Trophoblast cell (in vitro differentiated cells and primary cell): ENCODE results near the gene DENND1A.

Source experiments
- DNase-seq, 2 donors: peaks; one replicate each; pipeline ENCODE4 v3.0.0-alpha.2; 2016
- H2AFZ ChIP-seq: 2 replicates; pipeline ENCODE4 v1.6.1; 2013; ENCODE audit warnings: low read length, moderate library complexity, mild to moderate bottlenecking; ENCODE audit not compliant: insufficient read depth, poor library complexity
- H2AK5ac ChIP-seq: 2 replicates; pipeline ENCODE4 v1.6.1; 2013; ENCODE audit warnings: mild to moderate bottlenecking, low read length
- H2BK120ac ChIP-seq: 2 replicates; pipeline ENCODE4 v1.6.1; 2013; ENCODE audit warnings: low read length, mild to moderate bottlenecking, moderate library complexity; ENCODE audit not compliant: insufficient read depth, poor library complexity
- H2BK12ac ChIP-seq: 2 replicates; pipeline ENCODE4 v1.6.1; 2013; ENCODE audit warnings: mild to moderate bottlenecking, low read length, moderate library complexity
- H2BK5ac ChIP-seq: 2 replicates; pipeline ENCODE4 v1.6.1; 2013; ENCODE audit warnings: low read length, low read depth, moderate library complexity, mild to moderate bottlenecking; ENCODE audit not compliant: poor library complexity
- H3K14ac ChIP-seq: 2 replicates; pipeline ENCODE4 v1.6.1; 2013; ENCODE audit warnings: mild to moderate bottlenecking, low read length
- H3K18ac ChIP-seq: 2 replicates; pipeline ENCODE4 v1.6.1; 2013; ENCODE audit warnings: mild to moderate bottlenecking, low read length
- H3K23ac ChIP-seq: 2 replicates; pipeline ENCODE4 v1.6.1; 2013; ENCODE audit warnings: low read length
- H3K27ac ChIP-seq: 2 replicates; pipeline ENCODE4 v1.5.1; 2013; ENCODE audit warnings: low read depth, mild to moderate bottlenecking, inconsistent platforms, low read length, moderate library complexity
- H3K27me3 ChIP-seq: 2 replicates; pipeline ENCODE4 v1.6.1; 2013; ENCODE audit warnings: inconsistent platforms, mild to moderate bottlenecking, low read length, moderate library complexity; ENCODE audit not compliant: insufficient read depth
- H3K36me3 ChIP-seq, 2 experiments: 1 replicate in 1 of 2; 2 replicates in 1 of 2; pipeline ENCODE4 v1.6.1; 2013; ENCODE audit warnings: low read length in 2 of 2, mild to moderate bottlenecking in 2 of 2, moderate library complexity in 1 of 2; ENCODE audit not compliant: insufficient read depth in 2 of 2, control insufficient read depth in 1 of 2
- H3K4ac ChIP-seq: 2 replicates; pipeline ENCODE4 v1.6.1; 2013; ENCODE audit warnings: low read depth, mild to moderate bottlenecking, low read length, moderate library complexity
- H3K4me1 ChIP-seq, 2 experiments: 1 replicate in 1 of 2; 2 replicates in 1 of 2; pipeline ENCODE4 v1.6.1; 2013; ENCODE audit warnings: low read length in 2 of 2, mild to moderate bottlenecking in 2 of 2, moderate library complexity in 1 of 2; ENCODE audit not compliant: insufficient read depth in 2 of 2, control insufficient read depth in 1 of 2
- H3K4me2 ChIP-seq: 2 replicates; pipeline ENCODE4 v1.6.1; 2013; ENCODE audit warnings: inconsistent platforms, mild to moderate bottlenecking, low read length, moderate library complexity
- H3K4me3 ChIP-seq: 2 replicates; pipeline ENCODE4 v1.5.1; 2013; ENCODE audit warnings: mild to moderate bottlenecking, low read depth, low read length, inconsistent platforms
- H3K79me1 ChIP-seq: one replicate; pipeline ENCODE4 v1.6.1; 2013; ENCODE audit warnings: low read length
- H3K79me2 ChIP-seq: 2 replicates; pipeline ENCODE4 v1.6.1; 2013; ENCODE audit warnings: low read length, mild to moderate bottlenecking; ENCODE audit not compliant: control insufficient read depth, insufficient read depth, poor library complexity
- H3K9ac ChIP-seq: 2 replicates; pipeline ENCODE4 v1.6.1; 2013; ENCODE audit warnings: mild to moderate bottlenecking, low read length
- H3K9me3 ChIP-seq: 2 replicates; pipeline ENCODE4 v1.6.1; 2013; ENCODE audit warnings: low read depth, mild to moderate bottlenecking, control low read depth, inconsistent platforms, low read length; ENCODE audit not compliant: insufficient read depth
- H4K12ac ChIP-seq: 2 replicates; pipeline ENCODE4 v1.6.1; 2013; ENCODE audit warnings: low read depth, mild to moderate bottlenecking, low read length, moderate library complexity
- H4K8ac ChIP-seq: 2 replicates; pipeline ENCODE4 v1.6.1; 2013; ENCODE audit warnings: low read depth, mild to moderate bottlenecking, low read length, moderate library complexity
- H4K91ac ChIP-seq: one replicate; pipeline ENCODE4 v1.6.1; 2013; ENCODE audit warnings: low read depth, mild to moderate bottlenecking, low read length, moderate library complexity
- WGBS: extraction: QIAGEN DNeasy Blood & Tissue Kit; methylation state at CpG from one replicate; pipeline ENCODE4 v1.1.7; 2013; ENCODE audit warnings: missing lambda C conversion rate; ENCODE audit not compliant: insufficient read length, insufficient coverage; ENCODE audit errors: extremely low coverage; 5-methylcytosine and 5-hydroxymethylcytosine counted together

The DENND1A gene

DNA sequence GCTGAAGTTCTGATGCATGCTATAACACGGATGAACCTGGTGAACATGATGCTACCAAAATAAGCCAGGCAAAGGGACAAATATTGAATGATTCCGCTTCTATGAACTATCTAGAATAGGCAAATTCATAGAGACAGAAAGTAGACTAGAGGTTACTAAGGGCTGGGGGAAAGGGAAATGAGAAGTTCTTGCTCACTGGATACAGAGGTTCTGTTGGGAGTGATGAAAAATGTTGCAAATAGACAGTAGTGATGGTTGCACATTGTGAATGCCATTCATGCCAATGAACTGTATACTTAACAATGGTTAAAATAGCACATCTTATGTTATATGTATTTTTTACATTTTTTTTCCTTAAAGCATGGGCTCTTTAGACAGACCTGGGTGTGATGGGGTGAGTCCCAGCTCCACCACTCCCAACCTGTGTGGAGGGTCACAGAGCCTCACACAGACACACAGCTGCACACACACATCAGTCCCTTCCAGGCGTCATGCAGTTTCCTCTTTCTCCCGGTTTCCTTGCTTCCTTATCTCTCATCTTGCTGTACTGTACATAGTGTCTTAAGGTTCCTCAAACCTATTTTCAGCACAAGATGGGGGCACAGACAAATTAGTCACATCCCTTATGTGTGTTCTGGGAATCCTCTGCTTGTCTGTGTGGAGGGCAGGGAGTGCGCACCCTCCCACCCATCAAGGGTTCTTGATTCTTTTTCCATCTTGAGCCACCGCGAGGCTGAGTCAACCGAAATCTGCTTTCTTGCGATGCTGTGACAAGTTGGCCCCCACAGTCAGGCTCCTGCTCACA, 381.0 kb downstream of the DENND1A start:
- H3K79me1 ChIP-seq = no peaks in the 10 kb centered on the region
- peaks cover 2 to 5% of the 10 kb centered on the region in 2 experiments for H3K4me1 ChIP-seq
- WGBS = no CpG with 5 or more reads among the region's 9 CpGs
- H3K36me3 ChIP-seq = no peaks in the 10 kb centered on the region
- H3K9me3 ChIP-seq = no peaks in the 10 kb centered on the region
- H3K4me3 ChIP-seq = no peak overlapping the region
- H3K27me3 ChIP-seq = no peaks in the 10 kb centered on the region
- no peak overlapping the region for H3K18ac ChIP-seq
- DNase-seq = peak; percentile 20 to 37
- H3K9ac ChIP-seq = no peak overlapping the region
- H2BK12ac ChIP-seq = no peak overlapping the region
- no peak overlapping the region for H3K27ac ChIP-seq
- H4K8ac ChIP-seq = no peak overlapping the region
- H3K14ac ChIP-seq = no peak overlapping the region
- H3K79me2 ChIP-seq = no peaks in the 10 kb centered on the region
- no peak overlapping the region for H2BK5ac ChIP-seq
- no peak overlapping the region for H4K91ac ChIP-seq
- H2BK120ac ChIP-seq = no peak overlapping the region
- no peak overlapping the region for H4K12ac ChIP-seq
- no peak overlapping the region for H3K23ac ChIP-seq
- no peak overlapping the region for H3K4ac ChIP-seq
- H2AFZ ChIP-seq = no peak overlapping the region
- H3K4me2 ChIP-seq = no peak overlapping the region
- no peak overlapping the region for H2AK5ac ChIP-seq

DNA sequence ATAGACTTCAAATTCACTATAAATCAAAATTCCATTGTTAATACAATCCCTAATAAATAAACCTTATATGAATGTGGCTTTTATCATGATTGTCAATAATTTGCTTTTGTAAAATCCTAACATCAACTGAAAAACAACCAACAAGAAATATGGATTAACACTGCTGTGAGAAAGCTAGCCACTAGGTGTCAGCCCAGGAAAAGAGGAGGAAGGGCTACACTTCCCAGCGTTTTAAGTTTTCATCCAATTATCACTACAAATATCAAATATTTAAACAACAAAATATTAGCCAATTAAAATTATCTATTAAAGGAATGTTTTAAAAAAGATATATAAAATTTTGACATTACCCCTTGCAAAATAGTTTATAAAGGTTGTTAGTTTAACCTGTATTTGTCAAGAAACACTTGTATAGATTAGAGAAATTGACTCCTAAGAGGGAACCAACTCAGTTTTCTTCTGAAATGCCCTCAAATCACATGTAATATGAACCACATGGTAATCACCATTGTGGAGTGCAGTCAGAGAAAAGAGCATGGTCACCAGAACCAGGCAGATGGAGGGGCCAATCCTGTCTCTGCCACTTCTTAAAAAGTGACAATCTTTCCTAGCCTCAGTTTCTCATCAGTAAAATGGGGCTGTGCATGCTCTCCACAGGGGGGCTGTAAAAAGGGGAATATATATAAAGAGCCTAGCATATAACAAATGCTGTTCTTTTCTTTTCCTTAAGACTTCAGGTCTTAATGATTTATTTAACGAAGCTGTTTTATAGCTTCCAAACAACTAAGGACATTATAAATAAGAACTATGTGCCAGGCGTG, 385.7 kb downstream of the DENND1A start:
- no peak overlapping the region for H4K91ac ChIP-seq
- no peaks in the 10 kb centered on the region for H3K79me1 ChIP-seq
- H3K9me3 ChIP-seq = no peaks in the 10 kb centered on the region
- peaks cover 1 to 3% of the 10 kb centered on the region in 2 experiments for H3K4me1 ChIP-seq
- H2BK12ac ChIP-seq = no peak overlapping the region
- H4K12ac ChIP-seq = no peak overlapping the region
- H2BK5ac ChIP-seq = no peak overlapping the region
- no peaks in the 10 kb centered on the region for H3K27me3 ChIP-seq
- H3K4me3 ChIP-seq = no peak overlapping the region
- H3K36me3 ChIP-seq = no peaks in the 10 kb centered on the region
- no peak overlapping the region for H3K27ac ChIP-seq
- peak in 1 of 2 donors; percentile 61 for DNase-seq
- no peak overlapping the region for H3K9ac ChIP-seq
- no peak overlapping the region for H3K14ac ChIP-seq
- H4K8ac ChIP-seq = no peak overlapping the region
- no CpG with 5 or more reads among the region's 3 CpGs for WGBS
- no peak overlapping the region for H2BK120ac ChIP-seq
- no peak overlapping the region for H3K4ac ChIP-seq
- H2AK5ac ChIP-seq = no peak overlapping the region
- H2AFZ ChIP-seq = no peak overlapping the region
- no peak overlapping the region for H3K23ac ChIP-seq
- no peaks in the 10 kb centered on the region for H3K79me2 ChIP-seq
- H3K4me2 ChIP-seq = no peak overlapping the region
- H3K18ac ChIP-seq = no peak overlapping the region

DNA sequence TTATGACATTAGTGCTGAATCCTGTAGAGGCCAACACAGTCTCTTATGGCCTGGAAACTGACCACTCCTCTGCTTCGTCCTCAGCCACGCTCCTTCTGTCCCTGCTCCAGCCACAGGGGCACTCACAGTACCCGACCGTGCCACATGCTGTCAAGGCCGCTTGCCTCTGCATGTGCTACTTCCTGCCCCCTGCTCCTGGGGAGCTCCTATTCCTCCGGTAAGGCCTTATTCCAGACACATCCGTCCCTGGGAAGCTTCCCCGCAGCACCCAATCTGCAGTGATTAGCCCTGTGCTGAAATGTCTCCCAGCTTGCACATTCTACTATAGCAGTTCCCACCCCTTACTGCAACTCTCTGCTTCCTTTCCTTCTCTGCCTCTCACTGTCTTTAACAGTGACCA, 386.4 kb downstream of the DENND1A start:
- H3K4me2 ChIP-seq = no peak overlapping the region
- no peak for DNase-seq
- no peak overlapping the region for H4K8ac ChIP-seq
- H2AK5ac ChIP-seq = no peak overlapping the region
- H3K9me3 ChIP-seq = no peaks in the 10 kb centered on the region
- H3K14ac ChIP-seq = no peak overlapping the region
- H3K9ac ChIP-seq = no peak overlapping the region
- no peak overlapping the region for H2BK12ac ChIP-seq
- no peaks in the 10 kb centered on the region for H3K36me3 ChIP-seq
- no peak overlapping the region for H3K27ac ChIP-seq
- H3K4me3 ChIP-seq = no peak overlapping the region
- H3K79me1 ChIP-seq = no peaks in the 10 kb centered on the region
- no peak overlapping the region for H3K18ac ChIP-seq
- H2BK5ac ChIP-seq = no peak overlapping the region
- WGBS = no CpG with 5 or more reads among the region's 8 CpGs
- H3K79me2 ChIP-seq = no peaks in the 10 kb centered on the region
- no peaks in the 10 kb centered on the region for H3K4me1 ChIP-seq
- H3K27me3 ChIP-seq = no peaks in the 10 kb centered on the region
- H2BK120ac ChIP-seq = no peak overlapping the region
- H3K4ac ChIP-seq = no peak overlapping the region
- no peak overlapping the region for H4K12ac ChIP-seq
- H3K23ac ChIP-seq = no peak overlapping the region
- H2AFZ ChIP-seq = no peak overlapping the region
- H4K91ac ChIP-seq = no peak overlapping the region

DNA sequence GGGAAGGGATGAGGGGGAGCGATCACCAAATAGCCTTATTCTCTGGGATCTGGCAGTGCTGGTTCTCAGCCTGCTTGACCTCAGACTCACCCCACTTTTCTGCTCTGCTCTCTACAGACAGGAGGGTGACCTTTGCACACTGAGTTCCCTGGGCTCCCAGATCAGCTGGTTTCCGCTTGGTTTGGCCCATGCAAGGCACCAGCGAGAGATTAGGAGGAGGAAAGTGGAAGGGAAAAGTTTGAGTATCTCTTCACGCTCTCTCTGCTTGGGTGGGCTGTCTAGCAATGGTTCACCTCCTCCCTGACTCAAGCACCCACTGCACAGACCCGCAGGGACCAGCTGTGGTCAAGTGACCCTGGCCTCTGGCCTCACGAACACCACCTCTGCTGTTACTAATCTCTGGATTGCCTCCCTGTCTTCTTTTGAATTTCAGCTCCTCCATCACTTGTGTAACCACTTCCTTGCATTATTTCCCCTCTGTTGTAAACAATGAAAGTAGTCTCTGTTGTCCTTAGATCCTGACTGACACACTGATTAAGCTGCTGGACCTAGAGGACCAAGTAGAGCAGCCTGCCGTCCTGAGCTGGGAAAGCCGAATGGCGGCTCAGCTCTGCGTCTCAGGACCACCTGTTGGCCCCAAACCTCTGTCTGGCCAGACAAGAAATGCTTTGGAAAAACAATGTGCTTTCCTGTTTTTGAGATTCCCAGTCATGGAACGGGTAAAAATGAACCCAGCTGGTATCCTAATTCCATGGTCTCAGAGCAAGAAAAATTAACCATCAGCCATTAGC, 387.3 kb downstream of the DENND1A start:
- no peaks in the 10 kb centered on the region for H3K79me2 ChIP-seq
- no peaks in the 10 kb centered on the region for H3K9me3 ChIP-seq
- H3K36me3 ChIP-seq = no peaks in the 10 kb centered on the region
- H3K4me2 ChIP-seq = no peak overlapping the region
- no peak overlapping the region for H3K27ac ChIP-seq
- no peak overlapping the region for H2BK12ac ChIP-seq
- H4K91ac ChIP-seq = no peak overlapping the region
- no CpG with 5 or more reads among the region's 11 CpGs for WGBS
- H3K79me1 ChIP-seq = no peaks in the 10 kb centered on the region
- no peak overlapping the region for H3K14ac ChIP-seq
- no peaks in the 10 kb centered on the region for H3K4me1 ChIP-seq
- no peak overlapping the region for H3K4ac ChIP-seq
- no peak overlapping the region for H4K12ac ChIP-seq
- no peak overlapping the region for H3K18ac ChIP-seq
- no peak overlapping the region for H2AK5ac ChIP-seq
- no peak for DNase-seq
- H4K8ac ChIP-seq = no peak overlapping the region
- no peaks in the 10 kb centered on the region for H3K27me3 ChIP-seq
- no peak overlapping the region for H2AFZ ChIP-seq
- H2BK5ac ChIP-seq = no peak overlapping the region
- H3K4me3 ChIP-seq = no peak overlapping the region
- no peak overlapping the region for H3K23ac ChIP-seq
- no peak overlapping the region for H2BK120ac ChIP-seq
- no peak overlapping the region for H3K9ac ChIP-seq
